PC-3 (cell line): ENCODE measurements around the gene PCGF1.

Experiments
- EZH2 ChIP-seq: fragments of 300-600 bp; sonication (generic); IDR thresholded peaks from one replicate; pipeline ENCODE4 v1.6.1; 2017; ENCODE audit warnings: antibody characterized with exemption, mild to moderate bottlenecking, low read length; ENCODE audit not compliant: unreplicated experiment
- TF ChIP-seq, protein P1 (sequence below): fragments of 300-600 bp; sonication (generic); conservative IDR thresholded peaks from 2 replicates; pipeline ENCODE4 v1.5.1; 2017; ENCODE audit warnings: antibody characterized with exemption, low read depth, mild to moderate bottlenecking, low read length

DNA sequence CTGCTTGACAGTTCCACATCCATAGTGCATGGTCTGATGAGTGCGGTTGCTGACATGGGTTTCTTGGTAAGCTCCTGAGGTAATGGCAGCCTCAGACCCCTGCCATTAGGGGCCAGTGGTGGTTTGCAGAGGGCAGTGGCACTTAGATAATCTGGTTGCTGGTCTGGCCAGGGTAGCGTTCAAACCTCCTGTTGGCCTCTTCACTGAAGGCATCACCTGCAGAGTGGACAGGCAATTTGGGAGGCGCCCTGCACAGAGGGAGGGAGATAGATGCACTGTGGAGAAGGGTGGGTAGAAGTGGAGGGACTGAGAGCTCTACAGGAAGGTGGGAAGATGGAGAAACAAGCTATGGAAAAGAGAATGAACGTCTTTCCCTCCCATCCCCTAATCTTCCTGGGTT is 26.0 kb upstream of the PCGF1 start:
- TF ChIP-seq EZH2: no peak
- TF ChIP-seq, protein P1, sequence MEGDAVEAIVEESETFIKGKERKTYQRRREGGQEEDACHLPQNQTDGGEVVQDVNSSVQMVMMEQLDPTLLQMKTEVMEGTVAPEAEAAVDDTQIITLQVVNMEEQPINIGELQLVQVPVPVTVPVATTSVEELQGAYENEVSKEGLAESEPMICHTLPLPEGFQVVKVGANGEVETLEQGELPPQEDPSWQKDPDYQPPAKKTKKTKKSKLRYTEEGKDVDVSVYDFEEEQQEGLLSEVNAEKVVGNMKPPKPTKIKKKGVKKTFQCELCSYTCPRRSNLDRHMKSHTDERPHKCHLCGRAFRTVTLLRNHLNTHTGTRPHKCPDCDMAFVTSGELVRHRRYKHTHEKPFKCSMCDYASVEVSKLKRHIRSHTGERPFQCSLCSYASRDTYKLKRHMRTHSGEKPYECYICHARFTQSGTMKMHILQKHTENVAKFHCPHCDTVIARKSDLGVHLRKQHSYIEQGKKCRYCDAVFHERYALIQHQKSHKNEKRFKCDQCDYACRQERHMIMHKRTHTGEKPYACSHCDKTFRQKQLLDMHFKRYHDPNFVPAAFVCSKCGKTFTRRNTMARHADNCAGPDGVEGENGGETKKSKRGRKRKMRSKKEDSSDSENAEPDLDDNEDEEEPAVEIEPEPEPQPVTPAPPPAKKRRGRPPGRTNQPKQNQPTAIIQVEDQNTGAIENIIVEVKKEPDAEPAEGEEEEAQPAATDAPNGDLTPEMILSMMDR: no peak
